ENCODE measurements around the gene FLNA.
A peak's percentile ranks its signal among the peaks of the same experiment; 100 is the strongest.
"Not testable (repeated sequence)": the region's sequence is repeated elsewhere in the genome, so short reads cannot be mapped to it uniquely, and the experiment has no call there.

The FLNA gene

GRCh38 chrX:154397888-154398667 lies 23.6 kb upstream of the FLNA start, which contains the start of gene RPL10:
TSS of gene RPL10 (plus strand) at chrX:154398377. CDS start at chrX:154398520, 143 bp downstream.
- peak; percentile 87 for DNase-seq

- peak; percentile 60 for DNase-seq
These were observed 22.8 kb upstream of the FLNA start for GRCh38 chrX:154396973-154397887.

- not testable (repeated sequence) for DNase-seq
These were observed 21.9 kb upstream of the FLNA start for GRCh38 chrX:154396363-154396762.

GRCh38 chrX:154389812-154390747 lies 15.6 kb upstream of the FLNA start:
- DNase-seq: not testable (repeated sequence)

- not testable (repeated sequence) for DNase-seq
These were observed 14.2 kb upstream of the FLNA start for GRCh38 chrX:154388649-154389048.

- not testable (repeated sequence) for DNase-seq
These were observed 13.7 kb upstream of the FLNA start for GRCh38 chrX:154388094-154388493.

- DNase-seq: no peak
These were observed 10.0 kb upstream of the FLNA start for GRCh38 chrX:154384284-154384892.

- DNase-seq: no peak
These were observed 9.2 kb upstream of the FLNA start for GRCh38 chrX:154383359-154384283.

GRCh38 chrX:154382483-154383069 lies 8.1 kb upstream of the FLNA start:
- no peak for DNase-seq

GRCh38 chrX:154381271-154381670 lies 6.8 kb upstream of the FLNA start:
- no peak for DNase-seq

- no peak for DNase-seq
These were observed 6.4 kb upstream of the FLNA start for GRCh38 chrX:154380787-154381186.

GRCh38 chrX:154380153-154380552 lies 5.7 kb upstream of the FLNA start:
- DNase-seq: no peak

- no peak for DNase-seq
These were observed 5.1 kb upstream of the FLNA start for GRCh38 chrX:154379569-154379951.

- DNase-seq: peak; percentile 97
These were observed 4.5 kb upstream of the FLNA start, which contains the start of gene EMD for GRCh38 chrX:154378799-154379568. TSS of gene EMD (plus strand) at chrX:154379295. CDS start at chrX:154379485, 190 bp downstream.

GRCh38 chrX:154378059-154378798 lies 3.8 kb upstream of the FLNA start:
- peak; percentile 51 for DNase-seq

- DNase-seq: no peak
These were observed 2.3 kb upstream of the FLNA start for GRCh38 chrX:154376774-154377173.

- no peak for DNase-seq
These were observed 696 bp upstream of the FLNA start for GRCh38 chrX:154375156-154375504.

GRCh38 chrX:154373340-154374306 lies 811 bp downstream of the FLNA start:
- peak; percentile 60 for DNase-seq
